GM21515 (cell line): ENCODE measurements around the gene VPS37B.

Experiments used
- ATAC-seq: cut with Tn5 transposase; IDR thresholded peaks from one replicate; pipeline ENCODE4 v1.9.1; 2021; ENCODE audit not compliant: unreplicated experiment

VPS37B gene

DNA sequence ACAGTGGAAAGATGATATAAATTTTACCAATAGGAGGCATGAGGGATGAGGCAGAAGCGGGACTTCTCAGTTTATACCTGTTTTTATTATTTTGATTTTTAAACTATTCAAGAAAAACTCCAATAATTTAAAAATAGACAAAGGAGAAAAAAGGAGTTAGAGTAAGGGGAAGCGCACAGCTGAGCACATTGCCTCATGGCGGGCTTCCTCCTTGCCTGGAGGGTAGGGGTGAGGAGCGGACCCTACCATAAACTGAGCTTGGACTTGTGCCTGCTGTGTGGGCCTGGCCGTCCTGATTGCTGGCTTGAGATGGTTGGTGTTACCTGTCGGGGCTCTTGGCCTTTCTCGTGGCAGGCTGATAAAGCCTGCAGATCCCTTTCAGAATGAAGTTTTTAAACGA lies 75.8 kb downstream of the VPS37B start:
- no peak for ATAC-seq

DNA sequence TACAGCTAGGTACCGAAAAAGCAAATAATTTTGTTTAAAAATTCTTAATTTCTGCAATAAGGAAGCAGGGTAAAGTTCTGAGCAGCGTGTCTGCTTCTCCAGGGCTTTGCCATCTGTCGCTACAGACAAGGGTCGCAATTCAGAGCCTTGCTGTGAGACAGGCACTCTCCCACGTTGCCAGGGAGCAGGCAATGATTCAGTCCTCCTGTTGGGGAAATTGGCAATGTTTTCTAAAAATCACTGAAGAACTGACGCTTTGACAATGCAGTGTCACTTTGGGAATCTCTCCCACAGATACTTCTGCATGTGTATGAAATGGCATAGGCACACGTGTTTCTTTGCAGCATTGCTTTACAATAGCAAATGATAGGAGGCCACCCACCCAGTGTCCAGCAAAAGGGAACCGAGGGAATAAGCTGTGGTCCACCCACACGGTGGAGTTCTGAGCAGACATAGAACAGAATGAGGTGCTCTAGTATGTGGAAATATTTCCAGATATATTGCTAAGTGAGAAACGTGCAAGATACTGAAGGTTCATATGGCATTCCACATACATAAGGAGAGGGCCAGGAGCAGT lies 76.6 kb downstream of the VPS37B start:
- no peak for ATAC-seq
